PC-3 (cell line): ENCODE measurements around the gene KIF3A. TPM values are rescaled to one million over a fixed set of nuclear protein-coding genes. Genes with fewer than 3 reads are reported as not detected.

Experiments used
- ATAC-seq: fragments of 200-7000 bp; cut with Tn5 transposase; 2 replicates; pipeline ENCODE4 v1.9.1; 2020; ENCODE audit warnings: mild to moderate bottlenecking, moderate library complexity
- BruUV-seq: library from RNA; stranded (reverse); fragments of 400-500 nt; replicated peaks from 2 replicates; lab custom pipeline; 2021; lab: Mats Ljungman, UMichigan
- CTCF ChIA-PET: fragments of 300-600 bp; sonication (Branson Sonifier 250); formaldehyde crosslinking; loops from one replicate; lab custom pipeline; 2022; ENCODE audit warnings: antibody characterized with exemption; lab: Charles Lee
- POLR2A ChIA-PET: fragments of 300-600 bp; sonication (Branson Sonifier 250); formaldehyde crosslinking; loops from one replicate; lab custom pipeline; 2022; ENCODE audit warnings: antibody characterized with exemption; ENCODE audit not compliant: unreplicated experiment; lab: Charles Lee
- DNase-seq: peaks from one replicate; pipeline ENCODE4 v3.0.0-alpha.2; 2015
- H2AFZ ChIP-seq: fragments of 300-600 bp; sonication (generic); 2 replicates; pipeline ENCODE4 v1.6.0; 2016; ENCODE audit warnings: antibody characterized with exemption, low read length
- H3F3A ChIP-seq: fragments of 300-600 bp; sonication (generic); one replicate; pipeline ENCODE4 v1.6.0; 2017; ENCODE audit warnings: antibody characterized with exemption, low read length, control low read depth, mild to moderate bottlenecking; ENCODE audit not compliant: unreplicated experiment
- H3K27ac ChIP-seq: fragments of 300-600 bp; sonication (generic); 2 replicates; pipeline ENCODE4 v1.5.1; 2016; ENCODE audit warnings: mild to moderate bottlenecking, low read length
- H3K27me3 ChIP-seq: fragments of 300-600 bp; sonication (generic); 2 replicates; pipeline ENCODE4 v1.6.1; 2016; ENCODE audit warnings: low read length, mixed read lengths
- H3K36me3 ChIP-seq: fragments of 300-600 bp; sonication (generic); 2 replicates; pipeline ENCODE4 v1.6.1; 2016; ENCODE audit warnings: low read depth, mixed run types, low read length, mixed read lengths
- H3K4me1 ChIP-seq: fragments of 300-600 bp; sonication (generic); 2 replicates; pipeline ENCODE4 v1.5.1; 2016; ENCODE audit warnings: low read length; ENCODE audit not compliant: insufficient read depth
- H3K4me2 ChIP-seq: fragments of 300-600 bp; sonication (generic); 2 replicates; pipeline ENCODE4 v1.6.0; 2016; ENCODE audit warnings: low read length
- H3K4me3 ChIP-seq: fragments of 300-600 bp; sonication (generic); 2 replicates; pipeline ENCODE4 v1.5.1; 2016; ENCODE audit warnings: mild to moderate bottlenecking, low read length, mixed read lengths
- H3K79me2 ChIP-seq: fragments of 300-600 bp; sonication (generic); 2 replicates; pipeline ENCODE4 v1.6.1; 2017; ENCODE audit warnings: low read length, mixed read lengths
- H3K9ac ChIP-seq: fragments of 300-600 bp; sonication (generic); 2 replicates; pipeline ENCODE4 v1.6.0; 2016; ENCODE audit warnings: mild to moderate bottlenecking, low read length
- H3K9me2 ChIP-seq: fragments of 300-600 bp; sonication (generic); replicated peaks from 2 replicates; pipeline ENCODE4 v1.6.1; 2016; ENCODE audit warnings: mixed run types, low read length, mixed read lengths
- H3K9me3 ChIP-seq: fragments of 300-600 bp; sonication (generic); 2 replicates; pipeline ENCODE4 v1.6.1; 2016; ENCODE audit warnings: low read length, mixed read lengths
- H4K20me1 ChIP-seq: fragments of 300-600 bp; sonication (generic); 2 replicates; pipeline ENCODE4 v1.6.1; 2016; ENCODE audit warnings: low read length, mixed read lengths
- EZH2 ChIP-seq: fragments of 300-600 bp; sonication (generic); IDR thresholded peaks from one replicate; pipeline ENCODE4 v1.6.1; 2017; ENCODE audit warnings: antibody characterized with exemption, mild to moderate bottlenecking, low read length; ENCODE audit not compliant: unreplicated experiment
- EZH2phosphoT487 ChIP-seq: fragments of 300-600 bp; sonication (generic); IDR thresholded peaks from 2 replicates; pipeline ENCODE4 v1.6.1; 2018; ENCODE audit warnings: mild to moderate bottlenecking, antibody characterized with exemption, low read length, borderline replicate concordance
- intact Hi-C: fragments of 100-400 bp; cut with micrococcal nuclease; formaldehyde crosslinking; loops from 2 replicates; pipeline ENCODE4 v1.9.0; 2023
- total RNA-seq: library from RNA; depleted of rRNA; stranded (reverse); fragments of >200 nt; gene quantifications from 2 replicates; pipeline ENCODE4 v1.2.3, GENCODE V29; 2014
- TF ChIP-seq, protein P1 (sequence below): fragments of 300-600 bp; sonication (generic); conservative IDR thresholded peaks from 2 replicates; pipeline ENCODE4 v1.5.1; 2017; ENCODE audit warnings: antibody characterized with exemption, low read depth, mild to moderate bottlenecking, low read length

KIF3A gene
- total RNA-seq, 1 experiment from 2014 or later, result 5.7 TPM

DNA sequence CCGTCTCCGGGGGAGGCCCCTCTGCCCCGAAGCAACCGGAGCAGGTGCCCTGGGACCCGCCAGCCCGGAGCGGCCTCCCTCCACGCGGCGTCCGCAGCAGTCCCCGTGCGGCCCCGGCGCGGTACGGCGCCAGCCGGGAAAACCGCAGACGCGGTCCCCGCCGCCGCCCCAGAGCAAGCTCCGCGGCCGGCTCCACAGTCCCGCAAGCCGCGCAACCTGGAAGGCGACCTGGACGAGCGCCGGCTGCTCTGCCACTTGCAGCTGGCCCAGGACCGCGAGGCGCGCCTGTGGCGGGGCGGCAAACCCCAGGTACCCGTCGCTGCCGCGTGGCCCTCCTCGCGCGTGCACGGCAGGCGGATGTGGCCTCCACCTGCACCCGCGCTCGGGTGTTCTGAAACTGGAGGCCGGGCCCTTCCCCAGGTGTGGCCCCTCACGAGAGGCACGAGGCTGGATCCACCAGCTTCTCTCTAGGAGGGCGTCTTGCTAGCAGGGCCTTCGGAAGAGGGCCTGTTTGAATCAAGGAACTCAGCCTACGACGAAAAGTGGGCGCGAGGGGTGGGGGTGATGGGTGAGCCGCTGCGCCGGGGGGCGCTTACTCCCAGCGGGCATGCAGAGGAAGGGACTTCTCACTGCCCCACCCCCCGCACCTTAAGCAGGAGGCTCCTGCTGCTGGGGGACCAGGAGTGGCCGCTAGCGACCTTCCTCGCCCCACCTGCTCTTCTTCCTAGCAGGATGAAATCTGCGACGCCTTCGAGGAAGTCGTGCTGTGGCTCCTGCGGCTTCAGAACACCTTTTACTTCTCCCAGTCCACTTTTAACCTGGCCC is 10.5 kb upstream of the KIF3A start:
- Histone ChIP-seq H2AFZ (no peak overlapping the region), H3K36me3 (no peaks in the 10 kb centered on the region), H3K4me2 (no peak overlapping the region), H3K79me2 (no peaks in the 10 kb centered on the region), H4K20me1 (no peaks in the 10 kb centered on the region), H3K4me3 (no peak overlapping the region), H3F3A (no peaks in the 10 kb centered on the region), H3K27me3 (no peaks in the 10 kb centered on the region), H3K4me1 (no peaks in the 10 kb centered on the region), H3K9ac (no peak overlapping the region), H3K9me3 (no peaks in the 10 kb centered on the region), H3K27ac (no peak overlapping the region), H3K9me2 (no peaks in the 10 kb centered on the region)
- DNase-seq (no peak), ATAC-seq (no peak)
- TF ChIP-seq EZH2 (no peak), EZH2phosphoT487 (no peak)
- TF ChIP-seq, protein P1, sequence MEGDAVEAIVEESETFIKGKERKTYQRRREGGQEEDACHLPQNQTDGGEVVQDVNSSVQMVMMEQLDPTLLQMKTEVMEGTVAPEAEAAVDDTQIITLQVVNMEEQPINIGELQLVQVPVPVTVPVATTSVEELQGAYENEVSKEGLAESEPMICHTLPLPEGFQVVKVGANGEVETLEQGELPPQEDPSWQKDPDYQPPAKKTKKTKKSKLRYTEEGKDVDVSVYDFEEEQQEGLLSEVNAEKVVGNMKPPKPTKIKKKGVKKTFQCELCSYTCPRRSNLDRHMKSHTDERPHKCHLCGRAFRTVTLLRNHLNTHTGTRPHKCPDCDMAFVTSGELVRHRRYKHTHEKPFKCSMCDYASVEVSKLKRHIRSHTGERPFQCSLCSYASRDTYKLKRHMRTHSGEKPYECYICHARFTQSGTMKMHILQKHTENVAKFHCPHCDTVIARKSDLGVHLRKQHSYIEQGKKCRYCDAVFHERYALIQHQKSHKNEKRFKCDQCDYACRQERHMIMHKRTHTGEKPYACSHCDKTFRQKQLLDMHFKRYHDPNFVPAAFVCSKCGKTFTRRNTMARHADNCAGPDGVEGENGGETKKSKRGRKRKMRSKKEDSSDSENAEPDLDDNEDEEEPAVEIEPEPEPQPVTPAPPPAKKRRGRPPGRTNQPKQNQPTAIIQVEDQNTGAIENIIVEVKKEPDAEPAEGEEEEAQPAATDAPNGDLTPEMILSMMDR, result no peak
- BruUV-seq, result no TSS peak
- ChIA-PET CTCF (no interaction called here), POLR2A (no interaction called here)
- intact Hi-C loops, result no loop called here

DNA sequence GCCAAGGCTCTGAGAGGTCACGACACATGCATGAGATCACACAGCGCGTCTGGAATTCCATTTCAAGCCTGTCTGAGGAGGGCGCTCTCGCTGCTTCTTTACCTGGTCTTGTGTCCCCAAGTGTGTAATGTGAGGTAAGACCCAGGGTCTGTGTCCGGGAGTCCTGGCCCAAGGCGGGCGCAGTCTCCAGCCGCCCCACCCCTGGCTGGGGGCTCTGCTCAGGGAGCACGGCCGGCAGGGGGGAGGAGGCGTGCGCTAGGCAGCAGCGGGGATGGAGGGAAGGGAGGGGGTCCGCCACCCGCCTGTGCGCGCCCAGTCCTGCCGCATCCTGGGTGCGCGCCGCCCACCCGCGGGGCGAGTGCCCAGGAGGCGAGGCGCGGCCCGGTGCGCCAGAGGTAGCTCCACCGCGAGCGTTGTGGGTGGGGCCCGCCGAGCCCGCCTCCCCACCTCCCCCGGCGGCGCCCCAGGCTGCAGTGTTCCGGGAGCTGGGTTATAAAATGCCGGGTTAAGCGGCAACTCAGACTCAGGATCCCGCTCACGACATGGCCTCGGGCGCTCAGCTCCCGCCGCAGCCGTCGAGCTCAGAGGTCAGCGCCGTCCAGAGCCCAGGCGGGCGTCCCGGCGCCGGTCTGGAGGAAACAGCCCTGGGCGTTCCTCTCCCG is 9.7 kb upstream of the KIF3A start, which contains the start of gene CCNI2:
Gene CCNI2 (plus strand): TSS at position 473 of the 662 bp plus-strand sequence. CDS start 70 bp downstream, at position 543.
- no TSS peak for BruUV-seq

DNA sequence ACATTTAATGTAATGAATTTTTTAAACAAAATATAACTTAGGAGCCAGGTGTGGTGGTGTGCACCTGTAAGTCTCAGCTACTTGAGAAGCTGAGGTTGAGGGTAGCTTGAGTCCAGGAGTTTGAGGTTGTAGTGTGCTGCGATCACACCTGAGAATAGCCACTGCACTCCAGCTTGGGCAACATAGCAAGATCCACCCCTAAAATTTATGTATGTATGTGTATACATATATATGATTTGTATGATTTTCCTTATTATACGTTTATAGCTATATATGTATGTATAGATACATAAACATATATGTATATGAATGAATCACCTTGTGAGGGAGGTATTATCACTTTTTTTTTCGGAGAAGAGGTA is 9.2 kb upstream of the KIF3A start:
- H3K9ac ChIP-seq, result no peak overlapping the region
- no peaks in the 10 kb centered on the region for H3K79me2 ChIP-seq
- no peaks in the 10 kb centered on the region for H3F3A ChIP-seq
- ATAC-seq (no peak), DNase-seq (no peak)
- no peaks in the 10 kb centered on the region for H3K9me3 ChIP-seq
- no TSS peak for BruUV-seq
- no peak overlapping the region for H3K27ac ChIP-seq
- intact Hi-C loops, result no loop called here
- H2AFZ ChIP-seq, result no peak overlapping the region
- no peaks in the 10 kb centered on the region for H3K36me3 ChIP-seq
- POLR2A ChIA-PET, result no interaction called here
- CTCF ChIA-PET, result no interaction called here
- H3K4me2 ChIP-seq, result no peak overlapping the region
- no peaks in the 10 kb centered on the region for H3K4me1 ChIP-seq
- H3K4me3 ChIP-seq, result no peak overlapping the region
- H3K9me2 ChIP-seq, result no peaks in the 10 kb centered on the region
- TF ChIP-seq, protein P1, result no peak
- TF ChIP-seq EZH2, result no peak
- TF ChIP-seq EZH2phosphoT487, result no peak
- H4K20me1 ChIP-seq, result no peaks in the 10 kb centered on the region
- no peaks in the 10 kb centered on the region for H3K27me3 ChIP-seq

More for the DNA sequence above, 9.7 kb upstream of the KIF3A start, which contains the start of gene CCNI2:
- DNase-seq, result no peak
- CTCF ChIA-PET, result no interaction called here
- TF ChIP-seq EZH2 (no peak), EZH2phosphoT487 (no peak)
- H3K4me2 ChIP-seq, result no peak within 1 kb of the TSS
- H3K9ac ChIP-seq, result no peak within 1 kb of the TSS
- H3F3A ChIP-seq, result no peaks in the 10 kb centered on the region
- no peaks in the 10 kb centered on the region for H3K9me3 ChIP-seq
- H3K36me3 ChIP-seq, result no peaks in the 10 kb centered on the region
- H2AFZ ChIP-seq, result no peak within 1 kb of the TSS
- no peaks in the 10 kb centered on the region for H4K20me1 ChIP-seq
- no peak within 1 kb of the TSS for H3K4me3 ChIP-seq
- H3K27me3 ChIP-seq, result no peaks in the 10 kb centered on the region
- POLR2A ChIA-PET, result no interaction called here
- intact Hi-C loops, result no loop called here
- no peaks in the 10 kb centered on the region for H3K79me2 ChIP-seq
- no peak within 1 kb of the TSS for H3K27ac ChIP-seq
- no peaks in the 10 kb centered on the region for H3K9me2 ChIP-seq
- ATAC-seq, result no peak
- H3K4me1 ChIP-seq, result no peaks in the 10 kb centered on the region
